Hypothalamus (tissue), 51 donors: ENCODE data around the gene AUP1.

ENCODE experiments used
- DNase-seq, 51 donors: peaks; one replicate each; lab custom pipeline; 2025; lab: John Stamatoyannopoulos, UW

The AUP1 gene

DNA sequence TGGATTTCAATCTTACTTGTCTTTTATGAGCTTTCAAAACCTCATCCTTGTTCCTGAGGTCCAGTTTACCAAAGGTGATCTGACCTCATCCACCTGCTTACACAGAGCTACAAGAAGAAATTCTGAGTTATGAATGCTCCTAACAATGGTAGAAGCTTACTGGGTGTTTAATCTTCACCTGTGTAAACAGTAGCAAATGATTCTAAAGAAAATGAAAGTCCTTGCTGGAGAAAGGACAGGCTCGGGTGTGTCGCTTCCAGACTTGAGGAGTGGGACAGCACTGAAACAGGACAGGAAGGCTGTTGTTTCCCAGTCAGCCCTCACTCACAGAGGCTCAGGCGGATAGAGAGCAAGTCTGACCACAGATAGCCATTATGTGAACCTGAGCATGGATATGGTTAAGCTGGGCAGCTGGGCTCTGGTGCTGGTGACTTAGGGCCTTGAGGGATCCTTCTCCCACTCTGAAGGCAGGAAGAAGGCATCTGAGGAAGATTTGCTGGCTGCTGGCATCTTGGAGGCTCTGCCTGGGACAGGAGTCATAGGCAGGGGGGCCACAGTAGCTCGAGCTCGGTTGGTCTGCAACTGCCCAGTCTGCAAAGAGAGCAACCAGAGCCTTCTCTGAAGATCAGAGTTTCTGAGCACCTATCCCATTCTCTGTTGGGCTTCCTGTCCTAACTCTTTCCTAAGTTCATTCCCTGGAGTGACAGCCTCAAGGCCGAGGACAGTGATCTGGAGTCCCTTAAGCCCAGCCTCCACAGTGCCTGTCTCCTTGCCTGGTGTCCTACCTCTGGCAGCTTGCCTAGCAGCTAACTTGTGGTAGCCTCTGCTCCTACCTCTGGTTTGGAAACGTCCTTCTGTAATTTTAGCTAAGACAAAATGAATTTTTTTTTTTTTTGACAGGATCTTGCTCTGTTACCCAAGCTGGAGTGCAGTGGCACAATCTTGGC, 29.1 kb upstream of the AUP1 start:
- DNase-seq, result no peak

- DNase-seq, result no peak
Observed at GRCh38 chr2:74556831-74557370, 27.4 kb upstream of the AUP1 start.

DNA sequence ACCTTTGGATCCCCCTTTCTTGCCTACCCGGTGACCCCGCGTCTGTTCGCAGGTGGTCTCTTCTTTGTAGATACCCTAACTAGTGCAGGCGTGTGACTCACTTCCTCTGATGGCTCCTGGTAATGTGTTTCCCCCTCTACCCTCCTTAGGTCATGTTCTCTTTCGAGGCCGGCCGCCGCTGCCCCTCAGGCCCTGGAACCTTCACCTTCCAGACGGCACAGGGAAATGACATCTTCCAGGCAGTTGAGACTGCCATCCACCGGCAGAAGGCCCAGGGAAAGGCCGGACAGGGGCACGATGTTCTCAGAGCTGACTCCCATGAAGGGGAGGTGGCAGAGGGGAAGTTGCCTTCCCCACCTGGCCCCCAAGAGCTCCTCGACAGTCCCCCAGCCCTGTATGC, 26.7 kb upstream of the AUP1 start:
- DNase-seq, result no peak

DNA sequence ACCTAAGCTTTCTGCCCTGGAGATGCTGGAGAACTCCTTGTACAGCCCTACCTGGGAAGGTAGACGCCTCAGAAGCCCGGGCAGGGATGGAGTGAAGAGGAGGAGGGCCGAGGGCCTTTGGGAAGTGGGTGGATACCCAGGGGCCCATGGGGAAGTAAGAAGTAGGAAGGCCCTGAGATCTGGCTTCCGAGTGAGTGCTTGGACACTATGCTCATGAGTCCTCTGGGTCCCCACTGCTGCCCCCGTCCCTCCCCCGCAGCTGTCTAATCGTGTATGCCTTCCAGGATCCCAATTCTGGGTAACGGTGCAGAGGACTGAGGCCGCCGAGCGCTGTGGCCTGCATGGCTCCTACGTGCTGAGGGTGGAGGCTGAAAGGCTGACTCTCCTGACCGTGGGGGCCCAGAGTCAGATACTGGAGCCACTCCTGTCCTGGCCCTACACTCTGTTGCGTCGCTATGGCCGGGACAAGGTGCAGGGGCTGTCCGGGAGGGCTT, 26.2 kb upstream of the AUP1 start:
- DNase-seq, result peak in 3 of 51 donors; percentile 11 to 20 (median 16)

GRCh38 chr2:74554820-74555531, 25.5 kb upstream of the AUP1 start:
- DNase-seq, result peak in 2 of 51 donors; percentile 26 to 47

GRCh38 chr2:74553892-74554819, 24.6 kb upstream of the AUP1 start, which contains the start of the genes DOK1 and LOXL3:
Gene DOK1, plus strand, starts transcription at chr2:74554720. Its CDS starts 35 bp downstream, at chr2:74554755.
Gene LOXL3, minus strand, starts transcription at chr2:74553942. Its CDS starts 1,308 bp downstream, at chr2:74552634.
- peak in 47 of 51 donors; percentile 10 to 81 (median 65) for DNase-seq

- DNase-seq, result peak in 15 of 51 donors; percentile 12 to 55 (median 30)
Observed at GRCh38 chr2:74552914-74553811, 23.7 kb upstream of the AUP1 start.

DNA sequence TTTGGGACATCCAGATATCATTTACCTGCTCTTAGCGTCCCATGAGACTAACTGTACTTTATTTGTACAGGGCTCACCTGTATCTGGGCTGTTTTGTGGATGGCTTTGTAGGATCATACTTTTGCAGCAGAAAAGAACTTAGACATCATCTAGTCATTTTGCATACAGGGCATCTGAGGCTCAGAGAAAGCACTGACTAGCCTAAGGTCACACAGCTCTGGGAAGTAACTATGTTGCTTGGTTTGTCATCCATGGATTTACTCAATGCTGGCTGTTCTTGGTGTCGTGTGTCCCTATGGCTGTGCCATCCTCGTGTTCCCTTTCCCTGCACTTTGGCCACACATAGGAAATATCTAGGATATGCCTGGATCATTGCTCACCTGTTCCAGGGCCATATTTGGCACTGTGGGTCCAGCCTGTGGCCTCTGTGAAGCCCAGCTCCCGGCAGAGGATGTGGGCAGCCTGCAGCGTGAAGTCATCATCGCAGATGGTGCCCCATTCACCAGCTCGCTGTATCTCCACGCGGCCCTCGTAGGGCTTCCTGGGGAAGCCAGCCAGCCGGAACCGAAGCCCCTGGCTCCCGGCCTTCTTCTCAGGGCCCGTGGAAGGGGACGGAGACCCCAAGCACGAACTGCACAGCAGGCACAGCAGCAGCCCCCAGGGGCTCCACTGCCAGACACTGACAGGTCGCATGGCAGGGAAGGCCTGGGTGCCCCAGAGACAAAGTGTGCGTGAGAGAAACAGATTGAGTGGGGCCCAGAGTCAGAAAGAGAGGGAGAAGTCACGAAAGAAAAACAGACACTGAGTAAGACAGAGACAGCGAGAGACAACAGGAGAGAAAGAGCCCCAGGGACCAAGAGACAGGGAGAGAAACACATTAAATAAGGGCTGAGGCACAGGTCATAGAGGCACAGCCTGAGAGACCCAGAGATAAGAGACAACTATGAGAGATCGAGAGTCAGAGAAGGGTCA, 22.7 kb upstream of the AUP1 start:
- DNase-seq, result no peak

GRCh38 chr2:74551530-74551929, 22.0 kb upstream of the AUP1 start:
- DNase-seq, result no peak

DNA sequence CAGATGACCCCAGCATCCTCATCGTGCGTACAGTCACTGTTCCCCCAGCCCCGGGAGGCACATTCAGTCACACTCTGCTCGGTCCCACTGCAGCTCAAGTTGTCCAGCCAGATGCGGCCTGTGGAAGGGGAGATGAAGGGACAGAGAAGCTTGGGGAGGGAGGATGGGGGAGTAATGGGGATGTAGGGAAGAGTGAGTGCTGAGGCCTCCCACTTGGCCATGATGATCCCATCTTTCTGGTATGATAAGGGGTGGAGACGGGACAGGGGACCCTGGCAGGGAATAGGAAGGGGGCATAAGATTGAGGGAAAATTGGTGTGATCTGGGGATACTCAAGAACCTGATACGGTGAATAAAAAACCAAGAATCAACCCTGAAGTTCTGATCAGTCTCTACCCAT, 20.7 kb upstream of the AUP1 start:
- DNase-seq, result no peak

DNA sequence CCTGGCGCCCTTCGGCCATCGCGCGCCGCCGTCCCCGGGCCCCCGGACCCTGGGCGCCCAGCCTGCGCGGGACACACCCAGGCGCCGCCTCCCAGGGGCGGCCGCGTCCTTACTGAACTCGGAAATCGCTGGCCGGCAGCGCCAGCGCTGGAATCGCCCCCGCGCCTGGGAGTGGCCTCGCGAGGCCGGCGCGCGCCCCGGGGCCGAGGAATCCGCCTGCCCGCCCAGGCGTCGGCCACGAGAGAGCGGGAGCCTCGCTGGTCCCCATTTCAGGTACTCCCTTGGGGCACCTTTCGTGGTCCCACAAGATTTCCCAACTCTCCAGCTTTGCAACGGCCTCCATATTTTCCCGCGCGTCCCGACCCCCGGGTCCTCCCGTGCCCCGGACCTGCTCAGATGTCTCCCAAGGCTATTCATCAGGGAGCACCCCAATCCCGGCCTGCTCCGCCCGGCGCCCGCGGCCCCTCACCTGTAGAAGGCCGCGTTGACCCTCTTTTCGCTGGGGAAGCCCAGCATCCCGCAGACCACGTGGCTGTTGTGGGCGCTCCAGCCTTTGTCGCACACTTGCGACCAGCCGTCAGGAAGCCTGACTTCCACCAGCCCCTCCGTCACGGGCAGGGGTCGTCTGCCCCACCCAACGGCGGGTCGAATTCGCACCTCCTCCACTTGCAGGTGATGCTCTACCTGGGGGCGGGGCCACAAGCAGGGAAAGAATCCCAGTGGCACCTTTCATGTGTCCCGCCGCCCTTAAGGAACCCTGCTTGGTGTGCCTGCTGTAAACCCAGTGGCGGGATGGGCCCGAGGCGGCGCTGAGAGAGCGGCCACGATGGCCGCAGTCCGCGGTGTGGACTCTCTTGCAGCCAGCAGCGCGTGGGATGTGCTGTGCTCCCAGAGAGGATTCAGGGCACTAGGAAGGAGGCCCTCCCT, 19.7 kb upstream of the AUP1 start:
- DNase-seq, result peak in 13 of 51 donors; percentile 5 to 36 (median 22)

GRCh38 chr2:74548285-74548899, 18.9 kb upstream of the AUP1 start:
- no peak for DNase-seq

DNA sequence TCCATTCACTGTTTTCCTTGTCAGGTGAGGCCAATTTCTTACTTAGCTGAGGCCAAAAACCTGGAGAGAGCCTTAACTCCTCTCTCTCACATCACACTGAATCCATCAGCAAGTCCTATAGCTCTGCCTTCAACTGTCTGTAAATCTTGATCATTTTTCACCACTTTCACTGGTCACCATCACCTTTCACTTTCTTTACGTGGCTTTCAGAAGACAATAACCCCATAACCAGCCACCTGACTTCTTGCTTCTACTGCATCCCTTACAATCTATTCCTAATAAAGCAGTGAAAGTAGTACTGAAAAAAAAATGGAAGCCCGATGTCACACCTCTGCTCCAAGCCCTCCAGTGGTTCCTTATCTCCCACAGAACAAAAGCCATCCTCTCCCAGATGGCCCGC, 16.5 kb upstream of the AUP1 start:
- DNase-seq, result no peak

GRCh38 chr2:74544634-74545033, 15.1 kb upstream of the AUP1 start:
- DNase-seq, result no peak

GRCh38 chr2:74542978-74543377, 13.5 kb upstream of the AUP1 start:
- DNase-seq, result no peak

- no peak for DNase-seq
Observed at GRCh38 chr2:74540291-74540690, 10.8 kb upstream of the AUP1 start.
